ENCODE data around the gene ZNF692. TPM values are rescaled to one million over a fixed set of nuclear protein-coding genes. Genes with fewer than 3 reads are reported as not detected.
A peak's percentile ranks its signal among the peaks of the same experiment; 100 is the strongest.

Gene ZNF692
- total and polyA plus RNA-seq, 2 of the 13 experiments (the other 11 are each of a cell fraction or from before 2014, with no cell fraction given): 27.3 to 45.8 TPM

DNA sequence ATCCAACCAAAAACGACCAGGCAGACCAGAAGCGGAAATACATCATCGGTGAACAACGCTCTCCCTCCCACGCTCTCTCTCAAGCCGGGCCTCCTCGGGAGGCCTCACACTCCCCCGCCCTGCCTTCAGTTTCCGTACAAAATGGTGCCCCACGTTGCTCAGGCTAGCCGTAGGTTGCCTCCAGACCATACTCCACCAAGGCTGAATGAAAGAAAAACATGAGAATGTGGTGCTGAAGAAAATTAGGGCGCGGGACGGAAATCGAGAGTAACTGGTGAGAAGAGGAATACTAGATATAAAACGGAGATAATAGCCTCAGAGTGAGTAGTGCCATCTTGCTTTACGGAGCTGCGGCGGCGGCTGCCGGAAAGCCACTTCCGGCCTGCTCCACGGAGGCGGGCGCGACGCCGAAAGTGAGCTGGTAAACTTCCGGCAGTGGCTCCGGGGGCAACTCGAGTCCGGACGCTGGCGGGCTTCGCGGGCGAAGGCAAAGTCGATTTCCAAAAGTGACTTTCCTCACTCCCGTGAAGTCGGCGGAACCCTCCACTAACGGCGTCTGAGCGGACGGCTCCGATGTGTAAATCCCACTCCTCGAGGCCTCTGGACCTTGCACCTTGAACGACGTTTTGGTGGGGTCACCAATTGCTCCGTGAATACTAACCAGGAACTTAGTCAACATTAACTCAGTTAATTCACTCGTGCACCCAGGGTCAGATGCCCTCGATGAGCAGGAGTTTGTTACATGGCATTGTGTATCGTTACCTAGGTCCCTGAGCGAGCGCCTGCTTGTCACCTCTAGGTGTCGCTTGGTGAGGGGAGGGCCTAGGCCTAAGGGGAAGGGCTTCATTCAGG is 32.8 kb downstream of the ZNF692 start, which contains the start of gene SH3BP5L (continued):
- peak; percentile 87; the same call in 1 of the 2 replicates for TF ChIP-seq NCOA1 (CRISPR knock-in tag; IDR thresholded peaks at IDR 0.05)
- TF ChIP-seq, protein P1, sequence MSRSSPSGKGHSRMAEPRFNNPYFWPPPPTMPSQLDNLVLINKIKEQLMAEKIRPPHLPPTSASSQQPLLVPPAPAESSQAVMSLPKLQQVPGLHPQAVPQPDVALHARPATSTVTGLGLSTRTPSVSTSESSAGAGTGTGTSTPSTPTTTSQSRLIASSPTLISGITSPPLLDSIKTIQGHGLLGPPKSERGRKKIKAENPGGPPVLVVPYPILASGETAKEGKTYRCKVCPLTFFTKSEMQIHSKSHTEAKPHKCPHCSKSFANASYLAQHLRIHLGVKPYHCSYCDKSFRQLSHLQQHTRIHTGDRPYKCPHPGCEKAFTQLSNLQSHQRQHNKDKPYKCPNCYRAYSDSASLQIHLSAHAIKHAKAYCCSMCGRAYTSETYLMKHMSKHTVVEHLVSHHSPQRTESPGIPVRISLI (CRISPR knock-in tag; IDR thresholded peaks at IDR 0.05; ENCODE audit: borderline replicate concordance): peak; percentile 38; the same call in 1 of the 2 replicates
- TF ChIP-seq RCOR2 (CRISPR knock-in tag; IDR thresholded peaks at IDR 0.05): no peak
- peak; percentile 83; the same call in 1 of the 2 replicates for TF ChIP-seq MBD4 (IDR thresholded peaks at IDR 0.05; ENCODE audit: borderline replicate concordance, low read length)
- peak; percentile 42 for TF ChIP-seq CCAR2 (optimal IDR thresholded peaks at IDR 0.05; ENCODE audit: low read depth, low read length)
- TF ChIP-seq, protein P2, sequence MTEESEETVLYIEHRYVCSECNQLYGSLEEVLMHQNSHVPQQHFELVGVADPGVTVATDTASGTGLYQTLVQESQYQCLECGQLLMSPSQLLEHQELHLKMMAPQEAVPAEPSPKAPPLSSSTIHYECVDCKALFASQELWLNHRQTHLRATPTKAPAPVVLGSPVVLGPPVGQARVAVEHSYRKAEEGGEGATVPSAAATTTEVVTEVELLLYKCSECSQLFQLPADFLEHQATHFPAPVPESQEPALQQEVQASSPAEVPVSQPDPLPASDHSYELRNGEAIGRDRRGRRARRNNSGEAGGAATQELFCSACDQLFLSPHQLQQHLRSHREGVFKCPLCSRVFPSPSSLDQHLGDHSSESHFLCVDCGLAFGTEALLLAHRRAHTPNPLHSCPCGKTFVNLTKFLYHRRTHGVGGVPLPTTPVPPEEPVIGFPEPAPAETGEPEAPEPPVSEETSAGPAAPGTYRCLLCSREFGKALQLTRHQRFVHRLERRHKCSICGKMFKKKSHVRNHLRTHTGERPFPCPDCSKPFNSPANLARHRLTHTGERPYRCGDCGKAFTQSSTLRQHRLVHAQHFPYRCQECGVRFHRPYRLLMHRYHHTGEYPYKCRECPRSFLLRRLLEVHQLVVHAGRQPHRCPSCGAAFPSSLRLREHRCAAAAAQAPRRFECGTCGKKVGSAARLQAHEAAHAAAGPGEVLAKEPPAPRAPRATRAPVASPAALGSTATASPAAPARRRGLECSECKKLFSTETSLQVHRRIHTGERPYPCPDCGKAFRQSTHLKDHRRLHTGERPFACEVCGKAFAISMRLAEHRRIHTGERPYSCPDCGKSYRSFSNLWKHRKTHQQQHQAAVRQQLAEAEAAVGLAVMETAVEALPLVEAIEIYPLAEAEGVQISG (CRISPR knock-in tag; IDR thresholded peaks at IDR 0.05): peak; percentile 96
- peak; percentile 78 for TF ChIP-seq GABPA (IDR thresholded peaks at IDR 0.05; ENCODE audit: low read depth, low read length)
- TF ChIP-seq GABPA (CRISPR knock-in tag; IDR thresholded peaks at IDR 0.05; ENCODE audit: low read depth): peak; percentile 95
- TF ChIP-seq RARG (CRISPR knock-in tag; IDR thresholded peaks at IDR 0.05; ENCODE audit: low read depth): no peak
- TF ChIP-seq, protein P3, sequence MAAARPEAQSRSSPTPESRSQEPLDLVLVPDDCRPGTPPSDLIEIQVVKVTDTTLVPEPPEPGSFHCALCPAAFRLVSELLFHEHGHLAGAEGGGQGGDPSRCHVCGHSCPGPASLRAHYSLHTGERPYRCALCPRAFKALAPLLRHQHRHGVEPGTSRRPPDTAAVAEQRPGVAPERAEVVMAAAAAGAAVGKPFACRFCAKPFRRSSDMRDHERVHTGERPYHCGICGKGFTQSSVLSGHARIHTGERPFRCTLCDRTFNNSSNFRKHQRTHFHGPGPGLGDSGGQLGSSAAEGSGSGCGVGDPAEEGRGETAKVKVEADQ (CRISPR knock-in tag; IDR thresholded peaks at IDR 0.05; ENCODE audit: borderline replicate concordance): no peak
- no peak for TF ChIP-seq ZNF20 (CRISPR knock-in tag; IDR thresholded peaks at IDR 0.05)
- peak; percentile 25; the same call in 1 of the 2 replicates for TF ChIP-seq ZNF629 (CRISPR knock-in tag; conservative IDR thresholded peaks at IDR 0.05)
- 0 out of 2 replicates have a peak, but pooled peaks have one; percentile 0 for TF ChIP-seq MEF2D (CRISPR knock-in tag; IDR thresholded peaks at IDR 0.05)
- TF ChIP-seq ZEB1 (IDR thresholded peaks at IDR 0.05; ENCODE audit: insufficient replicate concordance, low read depth): peak; percentile 23
- peak; percentile 44; the same call in 1 of the 2 replicates for TF ChIP-seq ZNF335 (CRISPR knock-in tag; IDR thresholded peaks at IDR 0.05)
- TF ChIP-seq ZNF660 (CRISPR knock-in tag; IDR thresholded peaks at IDR 0.05; ENCODE audit: borderline replicate concordance, low read depth): no peak
- TF ChIP-seq ZNF501 (CRISPR knock-in tag; IDR thresholded peaks at IDR 0.05): peak; percentile 78
- peak; percentile 95 for TF ChIP-seq ASH2L (IDR thresholded peaks at IDR 0.05; ENCODE audit: insufficient read length, low read depth, low read length)
- no peak for TF ChIP-seq MEIS2 (CRISPR knock-in tag; IDR thresholded peaks at IDR 0.05)

Measured in HepG2 (cell line).